COLO829 (cell line): ENCODE measurements around the gene SEC14L5.
"Not testable (repeated sequence)": the region's sequence is repeated elsewhere in the genome, so short reads cannot be mapped to it uniquely, and the experiment has no call there.

Source experiments
- DNase-seq: peaks from one replicate; pipeline ENCODE4 v3.0.0; 2012; ENCODE audit warnings: low spot score

Gene SEC14L5

DNA sequence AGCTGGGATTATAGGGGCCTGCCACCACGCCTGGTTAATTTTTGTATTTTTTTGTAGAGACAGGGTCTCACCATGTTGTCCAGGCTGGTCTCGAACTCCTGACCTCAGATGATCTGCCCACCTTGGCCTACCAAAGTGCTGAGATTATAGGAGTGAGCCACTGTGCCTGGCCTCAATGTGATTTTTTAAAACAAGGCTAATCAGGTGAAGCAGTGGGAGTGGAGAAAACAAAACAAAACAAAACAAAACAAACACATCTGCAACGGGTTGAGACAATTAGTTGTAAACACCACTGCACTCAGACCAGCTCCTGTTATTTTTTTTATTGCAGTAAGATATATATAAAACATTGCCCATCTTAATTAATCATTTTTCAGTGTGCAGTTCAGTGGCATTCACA lies 6.5 kb upstream of the SEC14L5 start:
- DNase-seq, result not testable (repeated sequence)

GRCh38 chr16:4954714-4955113 lies 3.4 kb upstream of the SEC14L5 start:
- DNase-seq, result no peak

- no peak for DNase-seq
Observed at GRCh38 chr16:4957420-4957719, 760 bp upstream of the SEC14L5 start.

DNA sequence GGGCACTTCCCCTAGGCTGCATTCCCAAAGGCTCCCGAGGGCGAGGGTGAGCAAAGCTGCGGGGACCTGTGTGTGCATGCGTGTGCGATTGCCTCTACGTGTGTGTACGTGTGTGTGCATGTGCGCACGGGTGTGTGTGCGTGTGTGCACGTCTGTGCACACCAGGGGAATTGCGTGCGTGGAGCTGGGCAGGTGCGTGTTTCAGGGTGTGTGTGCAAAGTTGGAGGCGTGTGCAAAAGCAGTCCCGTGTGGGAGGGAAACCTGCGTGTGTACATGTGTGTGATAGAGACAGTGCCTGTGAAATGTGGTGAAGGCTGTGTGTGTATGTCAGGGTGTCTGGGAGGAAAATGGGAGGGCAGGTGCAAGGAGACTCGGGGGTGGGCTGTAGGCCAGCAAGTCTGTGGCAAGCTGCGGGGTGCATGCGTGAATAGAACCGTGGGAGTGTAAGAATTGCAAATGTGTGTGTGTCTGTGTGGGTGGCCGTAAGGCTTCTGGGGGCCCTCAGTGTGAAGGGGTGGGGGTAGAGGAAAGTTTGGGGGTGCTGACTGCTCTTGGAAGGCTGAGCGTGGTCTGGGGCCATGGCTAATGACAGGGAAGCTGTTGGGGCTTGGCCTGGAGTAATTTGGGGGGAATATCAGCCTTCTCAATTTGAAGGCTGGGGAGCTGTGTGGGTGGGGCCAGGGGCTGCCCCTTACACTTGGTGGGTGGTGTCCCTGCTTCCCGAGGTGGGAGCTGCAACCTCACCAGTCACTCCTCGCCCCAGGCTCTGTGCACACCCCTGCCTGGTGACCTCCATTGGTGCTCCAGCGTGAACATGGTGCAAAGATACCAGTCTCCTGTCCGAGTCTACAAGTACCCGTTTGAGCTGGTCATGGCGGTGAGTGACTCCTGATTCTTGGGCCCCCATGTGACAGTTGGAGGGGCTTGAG lies 644 bp downstream of the SEC14L5 start:
- DNase-seq, result no peak

DNA sequence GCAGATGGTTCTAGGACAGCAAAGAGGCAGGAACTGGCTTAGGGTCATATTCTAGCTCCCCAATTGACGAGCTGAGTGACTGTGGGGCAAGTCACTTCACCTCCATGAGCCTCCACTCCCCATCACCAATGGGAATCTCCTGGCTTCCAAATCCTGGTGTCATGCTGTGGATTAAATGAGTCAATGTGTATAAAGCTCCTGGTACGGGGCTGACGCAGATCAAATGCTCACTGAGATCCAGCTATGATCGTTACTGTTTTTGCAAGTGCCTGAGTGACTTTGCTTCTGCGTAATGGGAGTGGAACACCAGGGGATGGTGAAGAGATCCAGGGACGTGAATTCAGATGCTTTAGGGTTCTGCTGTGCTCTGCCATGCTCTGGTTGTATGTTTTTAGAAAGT lies 2.4 kb downstream of the SEC14L5 start:
- DNase-seq, result no peak

DNA sequence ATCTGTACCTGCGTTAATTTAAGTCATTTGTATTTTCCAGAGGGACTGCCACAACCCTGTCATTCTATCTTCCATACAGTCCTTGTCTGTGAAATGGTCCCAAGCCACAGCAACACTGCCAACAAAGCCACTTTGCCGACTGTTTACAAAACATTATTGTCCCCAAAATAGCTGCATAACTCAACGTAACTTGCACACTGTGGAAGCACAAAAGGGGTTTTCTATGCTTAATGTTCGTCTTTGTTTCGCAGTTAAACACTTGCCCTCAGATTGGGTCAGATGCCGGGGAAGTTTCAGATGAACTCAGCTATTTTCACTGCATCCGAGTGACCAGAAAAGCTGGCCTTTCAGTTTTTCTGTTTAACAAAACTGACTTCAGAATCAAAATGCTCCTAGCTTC lies 4.6 kb downstream of the SEC14L5 start:
- DNase-seq, result peak; percentile 40

DNA sequence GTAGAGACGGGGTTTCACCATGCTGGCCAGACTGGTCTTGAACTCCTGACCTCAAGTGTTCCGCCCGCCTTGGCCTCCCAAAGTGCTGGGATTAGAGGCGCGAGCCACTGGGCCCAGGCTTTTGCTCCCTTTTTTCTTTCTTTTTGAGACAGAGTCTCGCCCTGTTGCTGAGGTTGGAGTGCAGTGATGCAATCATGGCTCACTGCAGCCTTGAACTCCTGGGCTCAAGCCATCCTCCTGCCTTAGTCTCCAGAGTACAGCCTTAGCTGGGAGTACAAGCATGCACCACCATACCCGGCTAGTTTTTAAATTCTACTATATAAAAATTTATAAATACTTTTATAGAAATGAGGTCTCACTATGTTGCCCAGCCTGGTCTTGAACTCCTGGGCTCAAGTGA lies 5.4 kb downstream of the SEC14L5 start:
- DNase-seq, result not testable (repeated sequence)

DNA sequence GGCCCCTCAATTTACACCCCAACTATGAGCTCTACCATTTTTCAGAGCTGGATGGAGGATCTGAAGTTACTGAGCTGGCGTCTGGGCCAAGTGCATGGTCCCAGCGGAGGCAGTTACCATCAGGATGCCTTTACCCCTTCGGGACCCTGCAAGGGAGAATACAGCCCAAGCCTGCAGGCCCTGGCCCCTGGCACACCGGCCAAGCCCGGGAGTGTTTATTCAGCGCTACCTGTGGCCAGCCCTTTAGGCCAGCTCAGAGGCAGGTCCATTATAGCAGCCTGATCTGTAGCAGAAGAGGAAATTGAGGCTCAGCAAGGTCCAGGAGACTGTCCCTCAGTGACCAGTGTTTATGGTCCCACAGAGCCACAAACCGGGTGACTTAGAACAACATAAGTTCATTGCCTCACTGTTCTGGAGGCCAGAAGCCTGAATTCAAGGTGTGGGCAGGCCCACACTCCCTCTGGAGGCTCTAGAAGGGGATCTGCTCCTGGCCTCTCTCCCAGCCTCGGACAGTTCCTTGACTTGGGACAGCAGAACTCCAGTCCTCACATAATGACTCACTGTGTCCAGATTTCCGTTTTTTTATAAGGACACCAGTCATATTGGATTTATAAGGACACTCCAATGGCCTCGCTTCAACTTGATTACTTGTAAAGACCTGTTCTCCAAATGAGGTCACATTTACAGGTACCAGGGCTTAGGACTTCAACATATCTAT lies 8.8 kb downstream of the SEC14L5 start:
- no peak for DNase-seq

DNA sequence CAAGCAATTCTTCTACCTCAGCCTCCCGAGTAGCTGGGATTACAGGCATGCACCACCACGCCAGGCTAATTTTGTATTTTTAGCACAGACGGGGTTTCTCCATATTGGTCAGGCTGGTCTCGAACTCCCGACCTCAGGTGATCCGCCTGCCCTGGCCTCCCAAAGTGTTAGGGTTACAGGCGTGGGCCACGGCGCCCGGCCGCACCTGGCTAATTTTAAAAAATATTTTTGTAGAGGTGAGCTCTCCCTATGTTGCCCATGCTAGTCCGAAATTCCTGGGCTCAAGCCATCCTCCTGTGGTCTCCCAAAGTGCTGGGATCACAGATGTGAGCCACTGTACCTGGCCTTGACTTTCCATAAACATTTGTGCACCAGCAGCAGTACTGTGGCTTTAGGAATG lies 10.1 kb downstream of the SEC14L5 start:
- not testable (repeated sequence) for DNase-seq

DNA sequence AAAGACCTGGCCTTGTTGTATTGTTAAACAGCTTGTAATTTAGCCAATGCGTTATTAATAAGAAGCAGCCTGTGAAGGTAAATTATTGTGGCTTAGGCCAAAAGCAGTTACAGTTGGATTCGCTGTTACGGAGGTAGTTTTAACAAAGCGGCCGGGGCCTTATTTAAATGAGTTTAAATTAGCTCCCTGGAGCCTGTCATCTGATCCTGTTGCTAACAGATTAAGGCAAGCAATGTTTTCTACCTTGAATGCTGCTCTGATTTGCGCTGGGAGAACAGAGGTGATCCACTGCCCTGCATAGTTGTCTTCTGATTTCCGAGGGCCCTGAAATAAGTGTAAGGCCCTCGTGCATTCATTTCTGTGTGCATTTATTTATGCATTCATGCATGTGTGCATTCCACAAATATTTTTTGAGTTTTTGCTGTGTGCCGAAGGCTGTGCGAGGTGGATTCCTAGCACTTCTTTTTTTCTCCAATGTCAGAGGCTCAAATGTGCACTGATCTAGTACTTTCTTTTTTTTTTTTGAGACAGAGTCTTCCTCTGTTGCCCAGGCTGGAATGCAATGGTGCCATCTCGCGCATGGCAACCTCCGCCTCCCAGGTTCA lies 10.9 kb downstream of the SEC14L5 start:
- no peak for DNase-seq

DNA sequence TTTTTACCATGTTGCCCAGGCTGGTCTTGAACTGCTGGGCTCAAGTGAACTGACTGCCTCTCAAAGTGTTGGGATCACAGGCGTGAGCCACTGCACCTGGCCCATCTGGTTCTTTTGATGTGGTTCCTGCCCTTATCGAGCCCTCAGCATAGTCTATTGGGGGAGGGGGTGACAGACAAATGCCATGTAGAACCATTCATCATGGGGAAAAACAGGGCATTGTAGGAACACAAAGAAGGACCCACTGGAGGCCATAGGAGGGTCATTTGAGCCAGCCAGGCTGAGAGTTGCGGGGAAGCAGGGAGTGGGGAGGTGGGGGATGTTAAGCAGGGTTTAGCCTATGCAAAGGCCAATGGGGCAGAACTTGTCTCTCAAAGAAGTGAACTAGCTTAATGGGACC lies 11.9 kb downstream of the SEC14L5 start:
- no peak for DNase-seq

- no peak for DNase-seq
Observed at GRCh38 chr16:4972938-4973587, 14.9 kb downstream of the SEC14L5 start.

GRCh38 chr16:4976079-4976478 lies 17.9 kb downstream of the SEC14L5 start:
- no peak for DNase-seq

GRCh38 chr16:4976611-4977145 lies 18.5 kb downstream of the SEC14L5 start:
- DNase-seq, result no peak

DNA sequence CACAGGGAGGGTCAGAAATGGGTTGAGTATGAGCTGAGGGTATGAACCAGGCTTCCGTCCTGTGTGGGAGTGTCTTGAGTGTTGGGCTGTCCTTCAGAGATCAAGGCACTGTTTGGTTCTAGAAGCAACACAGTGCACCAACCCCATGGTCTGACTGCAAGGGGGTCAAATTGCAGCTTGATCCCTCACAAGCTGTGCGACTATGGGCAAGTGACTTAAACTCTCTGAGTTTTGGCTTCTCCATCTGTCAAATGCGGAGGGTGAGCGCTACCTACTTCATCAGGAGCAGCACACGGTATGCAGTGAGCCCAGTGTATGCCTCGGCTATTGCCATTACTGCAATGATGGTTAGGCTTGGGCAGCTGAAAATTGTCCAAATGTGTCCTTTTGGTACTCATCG lies 21.0 kb downstream of the SEC14L5 start:
- DNase-seq, result no peak

- no peak for DNase-seq
Observed at GRCh38 chr16:4979736-4980660, 21.9 kb downstream of the SEC14L5 start.

GRCh38 chr16:4980691-4981090 lies 22.6 kb downstream of the SEC14L5 start:
- DNase-seq, result no peak

GRCh38 chr16:4981473-4981872 lies 23.3 kb downstream of the SEC14L5 start:
- DNase-seq, result no peak

- no peak for DNase-seq
Observed at GRCh38 chr16:4982056-4982867, 24.1 kb downstream of the SEC14L5 start.
